Activated T-cell treated with anti-CD3 and anti-CD28 coated beads for 48 hours (primary cell): ENCODE results near the gene ARF1.

Experiments
- DNase-seq: peaks from one replicate; pipeline ENCODE4 v3.0.0-alpha.2; 2020; ENCODE audit warnings: low read depth

ARF1 gene

GRCh38 chr1:228050571-228051231, 31.8 kb upstream of the ARF1 start:
- no peak for DNase-seq

GRCh38 chr1:228058172-228058948, 24.1 kb upstream of the ARF1 start:
- DNase-seq: no peak

GRCh38 chr1:228058949-228059633, 23.4 kb upstream of the ARF1 start:
- DNase-seq: peak; percentile 37

GRCh38 chr1:228059634-228060457, 22.7 kb upstream of the ARF1 start:
- DNase-seq: peak; percentile 82

GRCh38 chr1:228060458-228061190, 21.9 kb upstream of the ARF1 start:
- DNase-seq: no peak

- no peak for DNase-seq
Measured at GRCh38 chr1:228061411-228062084, 21.0 kb upstream of the ARF1 start.

GRCh38 chr1:228062085-228062791, 20.3 kb upstream of the ARF1 start:
- no peak for DNase-seq

- DNase-seq: no peak
Measured at GRCh38 chr1:228062812-228063211, 19.7 kb upstream of the ARF1 start.

- no peak for DNase-seq
Measured at GRCh38 chr1:228063251-228064191, 19.0 kb upstream of the ARF1 start.

GRCh38 chr1:228064296-228064695, 18.2 kb upstream of the ARF1 start:
- DNase-seq: no peak

GRCh38 chr1:228064741-228065542, 17.6 kb upstream of the ARF1 start:
- no peak for DNase-seq

- DNase-seq: no peak
Measured at GRCh38 chr1:228065543-228066347, 16.8 kb upstream of the ARF1 start.

- DNase-seq: no peak
Measured at GRCh38 chr1:228066416-228066815, 16.1 kb upstream of the ARF1 start.

- DNase-seq: no peak
Measured at GRCh38 chr1:228066891-228067654, 15.4 kb upstream of the ARF1 start.

GRCh38 chr1:228068359-228068758, 14.1 kb upstream of the ARF1 start:
- no peak for DNase-seq

- DNase-seq: no peak
Measured at GRCh38 chr1:228070173-228070572, 12.3 kb upstream of the ARF1 start.

- DNase-seq: no peak
Measured at GRCh38 chr1:228070851-228071250, 11.7 kb upstream of the ARF1 start.
